Common myeloid progenitor, CD34-positive (primary cell): Measurements from ENCODE around the gene GPR42.

Experiments
- CTCF ChIA-PET: fragments of 350-600 bp; sonication (Branson Sonifier 250); formaldehyde crosslinking; loops from one replicate; lab custom pipeline; 2021; ENCODE audit warnings: antibody characterized with exemption; lab: Charles Lee
- POLR2A ChIA-PET: fragments of 350-600 bp; sonication (Branson Sonifier 250); formaldehyde crosslinking; loops from one replicate; lab custom pipeline; 2021; ENCODE audit warnings: antibody characterized with exemption; lab: Charles Lee
- DNase-seq, 3 donors: peaks; one replicate each; pipeline versions ENCODE4 v3.0.0 to v3.0.0-alpha.2; 2013
- H3K27ac ChIP-seq, 2 experiments: 1 replicate in 1 of 2; 2 replicates in 1 of 2; pipeline ENCODE4 v1.7.0; 2013; ENCODE audit warnings: inconsistent platforms in 2 of 2, low read length in 2 of 2, mild to moderate bottlenecking in 2 of 2, low read depth in 1 of 2, moderate library complexity in 1 of 2; ENCODE audit not compliant: severe bottlenecking in 2 of 2, insufficient read depth in 1 of 2, poor library complexity in 1 of 2
- H3K27me3 ChIP-seq, 5 experiments: replicated peaks in 2 of 5; 1 replicate in 3 of 5; 2 replicates in 2 of 5; pipeline versions ENCODE4 v1.6.1 to v1.7.0; 2013; ENCODE audit warnings: low read length in 4 of 5, mild to moderate bottlenecking in 2 of 5, moderate library complexity in 2 of 5, inconsistent platforms in 1 of 5; ENCODE audit not compliant: insufficient read depth in 5 of 5, control insufficient read depth in 4 of 5
- H3K36me3 ChIP-seq, 4 experiments: 1 replicate in 2 of 4; 2 replicates in 2 of 4; pipeline versions ENCODE4 v1.6.1 to v1.7.0; 2013; ENCODE audit warnings: low read length in 3 of 4, control low read depth in 1 of 4, mild to moderate bottlenecking in 1 of 4; ENCODE audit not compliant: control insufficient read depth in 4 of 4, insufficient read depth in 4 of 4
- H3K4me1 ChIP-seq, 4 experiments: 1 replicate in 3 of 4; 2 replicates in 1 of 4; pipeline versions ENCODE4 v1.6.1 to v1.7.1; 2013; ENCODE audit warnings: low read length in 3 of 4, mild to moderate bottlenecking in 3 of 4, control low read depth in 1 of 4, inconsistent platforms in 1 of 4, moderate library complexity in 1 of 4; ENCODE audit not compliant: control insufficient read depth in 4 of 4, insufficient read depth in 4 of 4; ENCODE audit errors: control extremely low read depth in 1 of 4
- H3K4me3 ChIP-seq, 7 experiments: 1 replicate in 4 of 7; 2 replicates in 3 of 7; pipeline versions ENCODE4 v1.5.1 to v1.7.0; 2013; ENCODE audit warnings: mild to moderate bottlenecking in 7 of 7, low read length in 6 of 7, moderate library complexity in 6 of 7, inconsistent platforms in 2 of 7, low read depth in 2 of 7, control low read depth in 1 of 7; ENCODE audit not compliant: insufficient read depth in 4 of 7, control insufficient read depth in 1 of 7; ENCODE audit errors: extremely low read depth in 1 of 7
- H3K9me3 ChIP-seq, 5 experiments: 1 replicate in 4 of 5; 2 replicates in 1 of 5; pipeline versions ENCODE4 v1.6.1 to v1.7.1; 2013; ENCODE audit warnings: low read length in 4 of 5, mild to moderate bottlenecking in 2 of 5, inconsistent platforms in 1 of 5, low read depth in 1 of 5, moderate library complexity in 1 of 5; ENCODE audit not compliant: control insufficient read depth in 4 of 5, insufficient read depth in 2 of 5; ENCODE audit errors: control extremely low read depth in 1 of 5
- WGBS: methylation state at CpG from one replicate; pipeline ENCODE4 v1.1.5; 2013; ENCODE audit not compliant: insufficient coverage; 5-methylcytosine and 5-hydroxymethylcytosine counted together

Gene GPR42

DNA sequence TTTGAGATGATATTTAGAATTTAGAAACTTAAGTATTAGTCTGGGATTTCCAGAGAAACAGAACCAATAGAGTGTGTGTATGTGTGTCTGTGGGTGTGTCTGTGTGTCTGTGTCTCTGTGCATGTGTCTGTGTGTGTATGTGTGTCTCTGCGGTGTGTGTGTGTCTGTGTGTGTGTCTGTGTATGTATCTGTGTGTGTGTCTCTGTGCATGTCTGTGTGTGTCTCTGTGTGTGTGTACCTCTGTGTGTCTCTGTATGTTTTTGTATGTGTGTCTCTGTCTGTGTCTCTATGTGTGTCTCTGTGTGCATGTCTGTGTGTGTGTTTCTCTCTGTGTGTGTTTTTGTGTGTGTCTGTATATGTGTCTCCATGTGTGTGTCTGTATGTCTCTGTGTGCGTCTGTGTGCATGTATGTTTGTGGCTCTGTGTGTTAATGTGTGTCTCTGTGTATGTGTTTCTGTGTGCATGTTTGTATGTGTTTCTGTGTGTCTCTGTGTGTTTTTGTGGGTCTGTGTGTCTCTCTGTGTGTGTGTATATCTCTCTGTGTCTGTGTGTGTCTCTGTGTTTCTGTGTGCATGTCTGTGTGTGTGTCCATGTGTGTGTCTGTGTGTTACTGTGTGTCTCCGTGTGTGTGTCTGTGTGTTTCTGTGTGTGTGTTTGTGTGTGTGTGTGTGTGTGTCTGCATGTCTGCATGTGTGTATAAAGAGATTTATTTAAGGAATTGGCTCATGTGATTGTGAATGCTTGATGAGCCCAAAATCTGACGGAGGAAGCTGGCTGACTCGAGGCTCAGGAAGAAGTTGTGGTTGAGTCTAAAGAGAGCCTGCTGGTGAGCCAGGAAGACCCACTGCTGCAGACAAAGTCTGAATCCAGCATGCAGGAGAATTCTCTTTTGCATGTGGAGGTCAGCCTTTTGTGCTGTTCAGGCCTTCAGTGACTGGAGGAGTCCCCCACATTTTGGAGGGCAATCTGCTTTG is 22.2 kb downstream of the GPR42 start:
- peak in 2 of 3 donors; percentile 51 to 53 for DNase-seq
- no peaks in the 10 kb centered on the region for H3K27me3 ChIP-seq
- WGBS, result 38% methylated on average over 5 of the region's 5 CpGs
- CTCF ChIA-PET, result no interaction called here
- H3K9me3 ChIP-seq, result no peaks in the 10 kb centered on the region
- H3K4me3 ChIP-seq, result no peak overlapping the region
- no peaks in the 10 kb centered on the region for H3K36me3 ChIP-seq
- H3K27ac ChIP-seq, result no peak overlapping the region
- peaks cover 0 to 10% (median 7%) of the 10 kb centered on the region in 4 experiments for H3K4me1 ChIP-seq
- POLR2A ChIA-PET, result no interaction called here

DNA sequence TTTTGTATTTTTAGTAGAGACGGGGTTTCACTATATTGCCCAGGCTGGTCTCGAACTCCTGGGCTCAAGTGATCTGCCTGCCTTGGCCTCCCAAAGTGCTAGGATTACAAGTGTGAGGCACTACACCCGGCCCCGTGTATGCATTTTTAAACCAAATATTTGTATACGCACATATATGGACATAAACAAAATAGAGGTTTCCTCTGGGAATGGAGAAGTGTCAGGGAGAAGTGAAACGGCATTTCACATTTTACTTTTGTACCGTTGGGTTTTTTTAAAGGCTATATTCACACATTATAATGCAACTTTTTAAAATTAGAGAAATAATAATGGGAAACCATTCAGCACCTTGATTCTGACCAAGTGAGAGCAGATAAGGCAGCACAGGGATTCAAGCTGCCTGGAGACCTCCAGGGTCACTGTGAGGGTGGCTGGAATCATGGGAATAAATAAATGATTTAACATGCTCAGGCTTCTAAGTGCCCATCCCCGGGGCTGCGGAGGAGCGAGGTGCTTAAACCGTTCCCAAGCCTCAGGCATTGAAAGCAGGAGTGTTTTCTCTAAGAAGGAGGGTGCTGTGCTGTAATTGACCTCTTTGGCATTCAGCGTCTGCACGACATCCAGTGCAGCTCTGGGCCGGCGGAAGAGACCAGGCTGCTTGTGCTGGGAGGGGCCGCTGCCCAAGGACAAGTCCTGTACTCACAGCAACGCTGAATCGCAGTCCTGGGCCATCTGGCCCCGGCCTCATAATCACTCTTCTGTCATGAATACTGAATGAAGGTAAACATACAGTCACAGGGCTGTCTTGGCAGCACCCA is 24.7 kb downstream of the GPR42 start:
- Histone ChIP-seq H3K4me3 (no peak overlapping the region), H3K4me1 (peaks cover 0 to 10% (median 7%) of the 10 kb centered on the region in 4 experiments), H3K9me3 (no peaks in the 10 kb centered on the region), H3K36me3 (no peaks in the 10 kb centered on the region), H3K27ac (no peak overlapping the region), H3K27me3 (no peaks in the 10 kb centered on the region)
- no peak for DNase-seq
- ChIA-PET POLR2A (no interaction called here), CTCF (no interaction called here)
- 95% methylated on average over 10 of the region's 19 CpGs for WGBS

- CTCF ChIA-PET, result no interaction called here
- no peak overlapping the region for H3K27ac ChIP-seq
- no peaks in the 10 kb centered on the region for H3K36me3 ChIP-seq
- no peak overlapping the region for H3K4me3 ChIP-seq
- H3K4me1 ChIP-seq, result peaks cover 0 to 10% (median 7%) of the 10 kb centered on the region in 4 experiments
- 97% methylated on average over 12 of the region's 14 CpGs for WGBS
- no peak for DNase-seq
- H3K27me3 ChIP-seq, result no peaks in the 10 kb centered on the region
- H3K9me3 ChIP-seq, result no peaks in the 10 kb centered on the region
- POLR2A ChIA-PET, result no interaction called here
Measured at GRCh38 chr19:35396240-35396885, 25.5 kb downstream of the GPR42 start.

GRCh38 chr19:35397064-35397463 is 26.2 kb downstream of the GPR42 start:
- H3K27me3 ChIP-seq, result no peaks in the 10 kb centered on the region
- peaks cover 0 to 10% (median 7%) of the 10 kb centered on the region in 4 experiments for H3K4me1 ChIP-seq
- no peak overlapping the region for H3K4me3 ChIP-seq
- ChIA-PET CTCF (no interaction called here), POLR2A (no interaction called here)
- WGBS, result 93% methylated on average over 6 of the region's 6 CpGs
- H3K36me3 ChIP-seq, result no peaks in the 10 kb centered on the region
- H3K27ac ChIP-seq, result no peak overlapping the region
- no peaks in the 10 kb centered on the region for H3K9me3 ChIP-seq
- DNase-seq, result no peak

DNA sequence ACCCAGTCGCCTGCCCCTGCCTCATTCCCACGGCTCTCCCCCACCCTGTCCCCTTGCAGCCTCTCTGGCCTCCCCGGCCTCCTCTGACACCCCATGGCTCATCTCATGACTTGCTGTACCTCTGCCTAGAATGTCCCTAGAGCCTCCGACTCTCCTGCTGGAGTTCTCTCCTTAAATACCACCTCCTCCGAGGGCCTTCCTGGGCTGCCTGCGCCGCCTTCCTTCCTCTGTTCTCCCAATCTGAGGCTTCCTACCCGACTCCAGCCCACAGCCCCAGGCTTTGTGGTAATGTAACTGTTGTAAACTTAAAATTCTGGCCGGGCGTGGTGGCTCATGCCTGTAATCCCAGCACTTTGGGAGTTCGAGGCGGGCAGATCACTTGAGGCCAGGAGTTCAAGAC is 27.7 kb downstream of the GPR42 start:
- no peak overlapping the region for H3K27ac ChIP-seq
- WGBS, result 98% methylated on average over 6 of the region's 12 CpGs
- CTCF ChIA-PET, result no interaction called here
- peaks cover 0 to 3% (median under 1%) of the 10 kb centered on the region in 4 experiments for H3K4me1 ChIP-seq
- POLR2A ChIA-PET, result no interaction called here
- no peak for DNase-seq
- H3K9me3 ChIP-seq, result no peaks in the 10 kb centered on the region
- no peak overlapping the region for H3K4me3 ChIP-seq
- no peaks in the 10 kb centered on the region for H3K27me3 ChIP-seq
- no peaks in the 10 kb centered on the region for H3K36me3 ChIP-seq

GRCh38 chr19:35399231-35399630 is 28.4 kb downstream of the GPR42 start:
- no peaks in the 10 kb centered on the region for H3K36me3 ChIP-seq
- POLR2A ChIA-PET, result no interaction called here
- no peaks in the 10 kb centered on the region for H3K9me3 ChIP-seq
- no peaks in the 10 kb centered on the region for H3K4me1 ChIP-seq
- no peaks in the 10 kb centered on the region for H3K27me3 ChIP-seq
- DNase-seq, result no peak
- no peak overlapping the region for H3K4me3 ChIP-seq
- 100% methylated on average over 2 of the region's 4 CpGs for WGBS
- CTCF ChIA-PET, result no interaction called here
- H3K27ac ChIP-seq, result no peak overlapping the region
